D721Med (cell line): ENCODE measurements around the gene PKN3.

Experiments
- DNase-seq: peaks from one replicate; pipeline ENCODE4 v3.0.0; 2011; ENCODE audit warnings: low spot score; ENCODE audit not compliant: insufficient read length
- FAIRE-seq: peaks from 2 replicates; lab custom pipeline; 2011; peaks lifted over from hg19 to GRCh38; lab: Jason Lieb, UNC
- TF ChIP-seq, protein P1 (sequence below): IDR thresholded peaks from 2 replicates; pipeline ENCODE4 v1.5.1; 2012; ENCODE audit warnings: mild to moderate bottlenecking, control low read depth; ENCODE audit not compliant: insufficient read depth; ENCODE audit errors: missing control alignments

Gene PKN3

DNA sequence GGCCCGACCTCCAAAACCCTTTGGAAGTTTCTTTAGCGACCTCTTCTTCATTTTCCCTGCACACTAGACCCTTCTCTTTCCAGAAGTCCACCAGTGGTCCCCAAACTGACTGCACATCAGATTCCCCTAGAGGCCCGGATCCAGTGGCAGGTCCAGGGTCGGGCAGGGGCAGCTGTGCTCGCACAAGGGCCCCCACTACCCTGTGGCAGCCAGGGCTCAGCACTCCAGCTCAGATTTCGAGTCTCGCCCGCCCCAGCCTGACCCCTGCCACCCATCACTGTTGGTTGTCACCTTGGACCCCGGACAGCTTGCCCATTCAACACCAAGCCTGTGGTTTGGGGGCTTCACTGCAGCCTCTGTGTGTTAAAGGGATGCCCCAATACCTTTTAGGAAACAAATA, 29.4 kb downstream of the PKN3 start:
- TF ChIP-seq, protein P1, sequence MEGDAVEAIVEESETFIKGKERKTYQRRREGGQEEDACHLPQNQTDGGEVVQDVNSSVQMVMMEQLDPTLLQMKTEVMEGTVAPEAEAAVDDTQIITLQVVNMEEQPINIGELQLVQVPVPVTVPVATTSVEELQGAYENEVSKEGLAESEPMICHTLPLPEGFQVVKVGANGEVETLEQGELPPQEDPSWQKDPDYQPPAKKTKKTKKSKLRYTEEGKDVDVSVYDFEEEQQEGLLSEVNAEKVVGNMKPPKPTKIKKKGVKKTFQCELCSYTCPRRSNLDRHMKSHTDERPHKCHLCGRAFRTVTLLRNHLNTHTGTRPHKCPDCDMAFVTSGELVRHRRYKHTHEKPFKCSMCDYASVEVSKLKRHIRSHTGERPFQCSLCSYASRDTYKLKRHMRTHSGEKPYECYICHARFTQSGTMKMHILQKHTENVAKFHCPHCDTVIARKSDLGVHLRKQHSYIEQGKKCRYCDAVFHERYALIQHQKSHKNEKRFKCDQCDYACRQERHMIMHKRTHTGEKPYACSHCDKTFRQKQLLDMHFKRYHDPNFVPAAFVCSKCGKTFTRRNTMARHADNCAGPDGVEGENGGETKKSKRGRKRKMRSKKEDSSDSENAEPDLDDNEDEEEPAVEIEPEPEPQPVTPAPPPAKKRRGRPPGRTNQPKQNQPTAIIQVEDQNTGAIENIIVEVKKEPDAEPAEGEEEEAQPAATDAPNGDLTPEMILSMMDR: no peak
- FAIRE-seq: no peak
- DNase-seq: no peak

DNA sequence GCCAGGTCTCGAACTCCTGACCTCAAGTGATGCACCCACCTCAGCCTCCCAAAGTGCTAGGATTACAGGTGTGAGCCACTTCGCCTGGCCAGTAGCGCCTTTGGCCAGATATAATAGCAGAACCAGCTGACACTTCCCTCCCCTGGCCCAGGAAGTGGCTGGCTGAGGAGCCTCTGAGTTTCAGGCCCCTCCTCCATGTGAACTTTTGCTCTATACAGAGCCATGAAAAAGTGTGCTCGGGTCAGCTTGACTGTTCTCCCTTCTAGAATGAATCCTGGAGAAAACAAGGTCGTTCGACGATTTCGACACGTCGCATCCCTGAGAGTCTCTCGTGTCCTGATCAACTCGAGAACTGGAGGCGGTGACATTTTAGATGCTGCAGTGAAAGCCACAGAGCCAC, 30.3 kb downstream of the PKN3 start:
- DNase-seq (no peak), FAIRE-seq (no peak)
- TF ChIP-seq, protein P1: no peak

DNA sequence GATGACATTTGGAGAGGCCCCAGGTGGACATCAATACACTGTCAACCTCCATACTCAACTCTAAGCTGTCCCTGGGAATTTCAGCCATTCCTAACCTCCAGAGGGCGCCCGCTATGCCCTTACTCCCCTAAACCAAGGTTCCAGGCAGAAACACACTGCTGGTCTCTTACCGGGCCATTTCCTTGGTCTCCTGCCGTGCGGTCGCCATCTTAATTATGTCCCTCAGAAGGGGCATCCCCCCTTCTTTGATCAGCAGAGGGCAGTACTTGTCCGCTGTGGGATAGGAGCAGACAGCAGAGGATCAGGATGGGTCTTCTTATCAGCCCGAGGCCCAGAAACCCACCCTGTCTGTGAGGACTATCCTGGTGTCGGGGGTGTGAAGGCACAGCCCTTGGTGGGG, 31.0 kb downstream of the PKN3 start:
- FAIRE-seq: no peak
- peak; percentile 67 for DNase-seq

DNA sequence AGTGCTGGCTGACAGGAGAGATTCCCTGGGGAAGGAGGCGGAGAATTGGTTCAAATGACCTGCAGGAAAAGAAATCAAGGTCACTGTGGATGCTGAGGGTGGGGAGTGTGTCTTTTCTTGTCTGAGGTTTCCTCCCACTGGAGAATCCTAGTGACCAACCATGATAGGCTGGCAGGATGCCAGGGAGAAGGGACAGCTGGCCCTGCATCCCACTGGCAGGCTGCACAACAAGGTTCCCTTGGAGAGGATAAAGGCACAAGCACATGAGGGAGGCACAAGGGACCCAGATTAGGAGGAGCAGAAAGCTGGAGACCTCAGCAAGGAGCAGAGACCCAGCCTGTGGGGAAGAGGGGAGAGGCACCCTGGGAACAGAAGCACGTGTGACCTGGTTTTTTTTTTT, 33.1 kb downstream of the PKN3 start:
- no peak for DNase-seq
- TF ChIP-seq, protein P1: no peak
- no peak for FAIRE-seq

More for the DNA sequence above, 31.0 kb downstream of the PKN3 start:
- TF ChIP-seq, protein P1: peak; percentile 72

DNA sequence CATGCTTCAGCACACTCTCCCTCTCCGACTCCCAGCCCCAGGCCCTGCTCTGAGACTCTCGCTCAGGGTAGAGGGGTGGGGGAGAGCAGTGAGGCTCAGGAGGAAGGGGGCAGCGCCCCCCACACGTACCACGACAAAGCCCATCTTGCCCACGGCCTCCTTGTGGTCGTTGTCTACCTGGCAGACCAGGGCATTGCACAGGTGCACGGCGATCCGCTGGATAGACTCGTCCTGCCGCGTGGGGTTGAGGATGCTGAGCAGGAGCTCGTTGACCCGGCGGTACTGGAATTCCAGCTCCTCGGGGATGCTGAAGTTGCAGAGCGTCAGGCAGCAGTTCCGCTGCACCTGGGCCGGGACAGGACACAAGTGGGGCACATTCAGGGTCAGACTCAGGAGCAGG, 40.1 kb downstream of the PKN3 start:
- TF ChIP-seq, protein P1: no peak
- DNase-seq: no peak
- FAIRE-seq: no peak

DNA sequence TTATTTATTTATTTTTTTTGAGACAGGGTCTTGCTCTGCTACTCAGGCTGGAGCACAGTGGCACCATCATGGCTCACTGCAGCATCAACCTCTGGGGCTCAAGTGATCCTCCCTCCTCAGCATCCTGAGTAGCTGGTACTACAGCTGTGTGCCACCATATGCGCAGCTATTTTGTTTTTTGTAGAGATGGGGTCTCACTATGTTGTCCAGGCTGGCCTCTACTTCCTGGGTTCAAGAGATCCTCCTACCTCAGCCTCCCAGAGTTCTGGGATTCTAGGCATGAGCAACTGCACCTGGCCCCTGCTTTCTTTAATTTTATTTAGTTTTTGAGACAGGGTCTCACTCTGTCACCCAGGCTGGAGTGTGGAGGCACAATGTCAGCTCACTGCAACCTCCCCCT, 41.1 kb downstream of the PKN3 start:
- DNase-seq (no peak), FAIRE-seq (no peak)
- TF ChIP-seq, protein P1: no peak

DNA sequence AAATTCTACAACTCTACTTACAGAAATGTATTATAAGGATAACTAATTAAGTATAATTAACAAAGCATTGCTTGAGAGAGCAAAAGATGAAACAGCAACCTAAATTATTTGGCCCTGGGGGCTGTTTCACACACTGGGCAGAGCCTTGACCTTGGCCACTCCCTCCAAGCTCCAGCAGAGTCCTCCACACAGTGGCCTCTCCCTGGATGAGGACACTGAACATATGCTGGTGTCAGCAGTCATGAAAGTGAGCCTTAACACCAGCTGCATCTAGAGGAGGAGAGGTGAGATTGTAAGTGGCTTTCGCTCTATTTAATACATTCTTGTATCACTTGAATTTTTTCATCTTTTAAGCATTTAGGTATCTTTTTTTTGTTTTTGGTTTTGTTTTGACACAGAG, 44.9 kb downstream of the PKN3 start:
- DNase-seq: no peak
- TF ChIP-seq, protein P1: no peak
- FAIRE-seq: no peak
